Fibroblast of the aortic adventitia (primary cell): Measurements from ENCODE around the gene PHKA2. TPM values are rescaled to one million over a fixed set of nuclear protein-coding genes. Genes with fewer than 3 reads are reported as not detected.

Experiments
- DNase-seq: peaks from one replicate; pipeline ENCODE4 v3.0.0-alpha.2; 2010; ENCODE audit warnings: low read depth
- H3K4me3 ChIP-seq: 2 replicates; pipeline ENCODE4 v1.5.1; 2011; ENCODE audit warnings: low read depth, mild to moderate bottlenecking, control low read depth, low read length, moderate library complexity
- CTCF ChIP-seq: IDR thresholded peaks from 2 replicates; pipeline ENCODE4 v1.5.1; 2011; ENCODE audit warnings: mild to moderate bottlenecking, low read length, control low read depth, inconsistent platforms; ENCODE audit not compliant: insufficient read depth
- total RNA-seq: library from RNA; depleted of rRNA; stranded (reverse); fragments of >200 nt; gene quantifications from 2 replicates; pipeline ENCODE4 v1.2.3, GENCODE V29; 2012; ENCODE audit warnings: low replicate concordance

Gene PHKA2
- total RNA-seq, 1 donor = 9.2 TPM

GRCh38 chrX:18937173-18937572 is 46.7 kb downstream of the PHKA2 start:
- H3K4me3 ChIP-seq = no peak overlapping the region
- no peak for DNase-seq
- TF ChIP-seq CTCF = no peak

- no peak for TF ChIP-seq CTCF
- no peak for DNase-seq
- H3K4me3 ChIP-seq = no peak overlapping the region
Measured at GRCh38 chrX:18935893-18936292, 48.0 kb downstream of the PHKA2 start.

GRCh38 chrX:18934708-18935107 is 49.2 kb downstream of the PHKA2 start:
- TF ChIP-seq CTCF = no peak
- DNase-seq = no peak
- no peak overlapping the region for H3K4me3 ChIP-seq

GRCh38 chrX:18933617-18934016 is 50.3 kb downstream of the PHKA2 start:
- no peak overlapping the region for H3K4me3 ChIP-seq
- TF ChIP-seq CTCF = no peak
- DNase-seq = no peak

- H3K4me3 ChIP-seq = no peak overlapping the region
- DNase-seq = peak; percentile 41
- TF ChIP-seq CTCF = peak; percentile 41
Measured at GRCh38 chrX:18931972-18932371, 51.9 kb downstream of the PHKA2 start.

- no peak for TF ChIP-seq CTCF
- H3K4me3 ChIP-seq = no peak overlapping the region
- no peak for DNase-seq
Measured at GRCh38 chrX:18929775-18930174, 54.1 kb downstream of the PHKA2 start.

GRCh38 chrX:18927558-18927957 is 56.4 kb downstream of the PHKA2 start:
- TF ChIP-seq CTCF = no peak
- no peak overlapping the region for H3K4me3 ChIP-seq
- DNase-seq = no peak
